HFF-Myc (cell line): ENCODE measurements around the gene LRRIQ1.

Experiments
- DNase-seq: peaks from one replicate; pipeline ENCODE4 v3.0.0-alpha.2; 2011; ENCODE audit warnings: low read depth; ENCODE audit errors: extremely low read depth
- H3K4me3 ChIP-seq: replicated peaks from 2 replicates; pipeline ENCODE4 v1.5.1; 2011; ENCODE audit warnings: low read depth, mild to moderate bottlenecking, control low read depth, low read length
- CTCF ChIP-seq: IDR thresholded peaks from 2 replicates; pipeline ENCODE4 v1.5.1; 2012; ENCODE audit warnings: mild to moderate bottlenecking, low read depth, low read length, control low read depth; ENCODE audit errors: missing control alignments

LRRIQ1 gene

GRCh38 chr12:85076688-85077430 is 40.7 kb downstream of the LRRIQ1 start:
- no peak overlapping the region for H3K4me3 ChIP-seq
- TF ChIP-seq CTCF, result peak; percentile 36
- peak; percentile 52 for DNase-seq

GRCh38 chr12:85085066-85085465 is 48.9 kb downstream of the LRRIQ1 start:
- no peak overlapping the region for H3K4me3 ChIP-seq
- DNase-seq, result no peak
- no peak for TF ChIP-seq CTCF

GRCh38 chr12:85089792-85090191 is 53.6 kb downstream of the LRRIQ1 start:
- no peak overlapping the region for H3K4me3 ChIP-seq
- no peak for TF ChIP-seq CTCF
- DNase-seq, result no peak

- DNase-seq, result no peak
- no peak overlapping the region for H3K4me3 ChIP-seq
- TF ChIP-seq CTCF, result no peak
Observed at GRCh38 chr12:85092814-85093370, 56.7 kb downstream of the LRRIQ1 start.

- no peak for TF ChIP-seq CTCF
- H3K4me3 ChIP-seq, result no peak overlapping the region
- DNase-seq, result no peak
Observed at GRCh38 chr12:85095501-85095900, 59.4 kb downstream of the LRRIQ1 start.

GRCh38 chr12:85130646-85131045 is 94.5 kb downstream of the LRRIQ1 start:
- no peak overlapping the region for H3K4me3 ChIP-seq
- TF ChIP-seq CTCF, result no peak
- DNase-seq, result no peak
